DOHH2 (cell line): ENCODE measurements around the gene APLP2.

Source experiments
- H3F3A ChIP-seq: fragments of 200-600 bp; sonication (generic), shearing (Covaris generic); 2 replicates; pipeline ENCODE4 v1.6.0; 2016; ENCODE audit warnings: antibody characterized with exemption, mild to moderate bottlenecking; ENCODE audit not compliant: control insufficient read depth, insufficient read depth
- H3K27ac ChIP-seq: fragments of 200-600 bp; sonication (generic); 2 replicates; pipeline ENCODE4 v1.5.1; 2014; ENCODE audit warnings: low read depth, mild to moderate bottlenecking, low read length, moderate library complexity
- H3K27me3 ChIP-seq: fragments of 200-600 bp; sonication (generic); 2 replicates; pipeline ENCODE4 v1.6.1; 2014; ENCODE audit warnings: mild to moderate bottlenecking, low read length, mixed read lengths; ENCODE audit not compliant: control insufficient read depth
- H3K36me3 ChIP-seq: fragments of 200-600 bp; sonication (generic); 2 replicates; pipeline ENCODE4 v1.6.1; 2014; ENCODE audit warnings: mild to moderate bottlenecking, low read length, moderate library complexity, mixed read lengths; ENCODE audit not compliant: control insufficient read depth
- H3K4me1 ChIP-seq: fragments of 200-600 bp; sonication (generic); 2 replicates; pipeline ENCODE4 v1.6.1; 2014; ENCODE audit warnings: mild to moderate bottlenecking, low read length, mixed read lengths; ENCODE audit not compliant: control insufficient read depth
- H3K4me2 ChIP-seq: fragments of 200-600 bp; sonication (generic); 2 replicates; pipeline ENCODE4 v1.6.0; 2014; ENCODE audit warnings: mild to moderate bottlenecking, low read length, moderate library complexity
- H3K4me3 ChIP-seq: fragments of 200-600 bp; sonication (generic); 2 replicates; pipeline ENCODE4 v1.5.1; 2014; ENCODE audit warnings: mild to moderate bottlenecking, low read length, mixed read lengths
- H3K79me2 ChIP-seq: fragments of 200-600 bp; sonication (generic); 2 replicates; pipeline ENCODE4 v1.6.1; 2014; ENCODE audit warnings: mild to moderate bottlenecking, low read length, mixed read lengths; ENCODE audit not compliant: control insufficient read depth
- H3K9me2 ChIP-seq: fragments of 200-600 bp; sonication (generic); replicated peaks from 2 replicates; pipeline ENCODE4 v1.6.1; 2014; ENCODE audit warnings: mild to moderate bottlenecking, low read length, mixed read lengths; ENCODE audit not compliant: control insufficient read depth
- H3K9me3 ChIP-seq: fragments of 200-600 bp; sonication (generic); 2 replicates; pipeline ENCODE4 v1.6.1; 2014; ENCODE audit warnings: antibody characterized with exemption, low read length, mixed read lengths; ENCODE audit not compliant: control insufficient read depth, insufficient read depth
- H4K20me1 ChIP-seq: fragments of 200-600 bp; sonication (generic); 2 replicates; pipeline ENCODE4 v1.6.0; 2014; ENCODE audit warnings: low read depth, mild to moderate bottlenecking, antibody characterized with exemption, low read length, moderate library complexity; ENCODE audit not compliant: control insufficient read depth, insufficient read depth
- EZH2phosphoT487 ChIP-seq: fragments of 200-600 bp; sonication (generic); IDR thresholded peaks from 2 replicates; pipeline ENCODE4 v1.6.1; 2017; ENCODE audit warnings: borderline replicate concordance, mild to moderate bottlenecking, antibody characterized with exemption, low read length, moderate library complexity, mixed read lengths
- TF ChIP-seq, protein P1 (sequence below): fragments of 200-600 bp; sonication (generic); IDR thresholded peaks from one replicate; pipeline ENCODE4 v1.5.1; 2014; ENCODE audit warnings: antibody characterized with exemption, mild to moderate bottlenecking, low read depth, low read length; ENCODE audit not compliant: poor library complexity, severe bottlenecking

The APLP2 gene

DNA sequence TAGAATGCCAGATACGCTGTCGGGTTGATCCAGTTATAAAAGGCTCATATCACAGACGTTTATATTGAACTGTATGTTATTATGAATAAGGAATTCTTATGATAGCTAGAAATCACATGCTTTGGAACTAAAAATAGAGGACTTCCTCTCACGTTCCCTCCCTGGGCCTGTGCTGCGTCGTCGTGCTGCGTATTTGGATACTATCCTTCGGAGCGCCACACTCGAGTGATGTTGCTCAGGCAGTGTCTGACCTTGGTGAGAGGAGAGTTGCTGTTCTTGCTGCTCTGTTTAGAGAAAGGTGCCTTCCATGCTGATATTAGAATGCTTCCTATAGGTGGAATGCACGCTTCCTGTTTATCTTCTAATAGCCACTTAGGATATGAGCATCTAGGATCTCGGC is 69.7 kb downstream of the APLP2 start:
- Histone ChIP-seq H4K20me1 (no peaks in the 10 kb centered on the region), H3K27ac (no peak overlapping the region), H3K4me1 (no peaks in the 10 kb centered on the region), H3K36me3 (peaks cover 94% of the 10 kb centered on the region), H3K9me3 (no peaks in the 10 kb centered on the region), H3K79me2 (no peaks in the 10 kb centered on the region; the same call in 1 of the 2 replicates), H3K27me3 (no peaks in the 10 kb centered on the region), H3K4me2 (no peak overlapping the region), H3K4me3 (no peak overlapping the region), H3K9me2 (no peaks in the 10 kb centered on the region), H3F3A (0 out of 2 replicates have a peak, but pooled peaks cover 5% of the 10 kb centered on the region)
- TF ChIP-seq EZH2phosphoT487: no peak
- TF ChIP-seq, protein P1, sequence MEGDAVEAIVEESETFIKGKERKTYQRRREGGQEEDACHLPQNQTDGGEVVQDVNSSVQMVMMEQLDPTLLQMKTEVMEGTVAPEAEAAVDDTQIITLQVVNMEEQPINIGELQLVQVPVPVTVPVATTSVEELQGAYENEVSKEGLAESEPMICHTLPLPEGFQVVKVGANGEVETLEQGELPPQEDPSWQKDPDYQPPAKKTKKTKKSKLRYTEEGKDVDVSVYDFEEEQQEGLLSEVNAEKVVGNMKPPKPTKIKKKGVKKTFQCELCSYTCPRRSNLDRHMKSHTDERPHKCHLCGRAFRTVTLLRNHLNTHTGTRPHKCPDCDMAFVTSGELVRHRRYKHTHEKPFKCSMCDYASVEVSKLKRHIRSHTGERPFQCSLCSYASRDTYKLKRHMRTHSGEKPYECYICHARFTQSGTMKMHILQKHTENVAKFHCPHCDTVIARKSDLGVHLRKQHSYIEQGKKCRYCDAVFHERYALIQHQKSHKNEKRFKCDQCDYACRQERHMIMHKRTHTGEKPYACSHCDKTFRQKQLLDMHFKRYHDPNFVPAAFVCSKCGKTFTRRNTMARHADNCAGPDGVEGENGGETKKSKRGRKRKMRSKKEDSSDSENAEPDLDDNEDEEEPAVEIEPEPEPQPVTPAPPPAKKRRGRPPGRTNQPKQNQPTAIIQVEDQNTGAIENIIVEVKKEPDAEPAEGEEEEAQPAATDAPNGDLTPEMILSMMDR: no peak

DNA sequence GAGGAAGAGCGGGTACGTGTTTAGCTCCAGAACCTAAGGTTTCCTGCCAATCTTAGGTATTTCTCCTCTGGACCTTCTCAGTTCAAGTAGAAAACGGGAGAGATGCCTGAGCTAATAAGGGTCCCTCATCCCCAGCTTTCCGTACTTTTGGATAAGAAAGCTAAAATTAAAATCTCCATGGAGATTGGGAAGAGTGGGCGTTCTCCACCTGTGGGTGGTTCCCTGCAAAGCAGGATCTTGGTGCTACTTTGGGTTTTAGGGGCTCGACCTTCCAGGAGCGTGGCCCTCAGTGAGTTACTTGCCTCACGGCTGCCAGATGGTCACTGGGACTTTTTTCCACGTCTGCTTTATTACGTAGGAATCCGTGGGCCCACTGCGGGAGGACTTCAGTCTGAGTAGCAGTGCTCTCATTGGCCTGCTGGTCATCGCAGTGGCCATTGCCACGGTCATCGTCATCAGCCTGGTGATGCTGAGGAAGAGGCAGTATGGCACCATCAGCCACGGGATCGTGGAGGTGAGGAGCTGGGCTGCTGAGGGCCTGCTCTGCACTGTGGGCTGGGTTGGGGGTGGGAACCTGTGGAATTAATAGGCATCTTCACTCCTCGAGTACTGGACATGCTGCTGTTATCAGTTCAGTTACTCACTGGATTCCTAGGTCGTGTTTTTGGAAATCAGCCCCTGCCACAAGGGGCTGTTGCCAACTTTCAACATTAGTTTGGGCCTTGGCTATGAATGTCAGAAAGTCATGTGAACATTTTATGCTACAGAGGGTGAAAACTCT is 72.1 kb downstream of the APLP2 start:
- 0 out of 2 replicates have a peak, but pooled peaks cover 5% of the 10 kb centered on the region for H3F3A ChIP-seq
- H3K27me3 ChIP-seq: no peaks in the 10 kb centered on the region
- no peak overlapping the region for H3K27ac ChIP-seq
- TF ChIP-seq, protein P1: no peak
- TF ChIP-seq EZH2phosphoT487: no peak
- H3K4me2 ChIP-seq: no peak overlapping the region
- no peaks in the 10 kb centered on the region; the same call in 1 of the 2 replicates for H3K79me2 ChIP-seq
- H4K20me1 ChIP-seq: no peaks in the 10 kb centered on the region
- H3K9me3 ChIP-seq: no peaks in the 10 kb centered on the region
- peaks cover 90% of the 10 kb centered on the region for H3K36me3 ChIP-seq
- no peak overlapping the region for H3K4me3 ChIP-seq
- no peaks in the 10 kb centered on the region for H3K9me2 ChIP-seq
- peaks cover 8% of the 10 kb centered on the region for H3K4me1 ChIP-seq

DNA sequence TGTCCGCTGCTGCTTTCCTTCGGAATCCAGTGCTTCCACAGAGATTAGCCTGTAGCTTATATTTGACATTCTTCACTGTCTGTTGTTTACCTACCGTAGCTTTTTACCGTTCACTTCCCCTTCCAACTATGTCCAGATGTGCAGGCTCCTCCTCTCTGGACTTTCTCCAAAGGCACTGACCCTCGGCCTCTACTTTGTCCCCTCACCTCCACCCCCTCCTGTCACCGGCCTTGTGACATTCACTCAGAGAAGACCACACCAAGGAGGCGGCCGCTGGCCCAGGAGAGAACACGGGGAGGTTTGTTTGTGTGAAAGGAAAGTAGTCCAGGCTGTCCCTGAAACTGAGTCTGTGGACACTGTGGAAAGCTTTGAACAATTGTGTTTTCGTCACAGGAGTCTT is 74.4 kb downstream of the APLP2 start:
- H3K79me2 ChIP-seq: no peaks in the 10 kb centered on the region; the same call in 1 of the 2 replicates
- 0 out of 2 replicates have a peak, but pooled peaks cover 5% of the 10 kb centered on the region for H3F3A ChIP-seq
- no peak overlapping the region for H3K4me2 ChIP-seq
- no peaks in the 10 kb centered on the region for H4K20me1 ChIP-seq
- H3K27ac ChIP-seq: no peak overlapping the region
- TF ChIP-seq, protein P1: no peak
- TF ChIP-seq EZH2phosphoT487: no peak
- H3K27me3 ChIP-seq: no peaks in the 10 kb centered on the region
- no peak overlapping the region for H3K4me3 ChIP-seq
- peaks cover 11% of the 10 kb centered on the region for H3K4me1 ChIP-seq
- peaks cover 76% of the 10 kb centered on the region for H3K36me3 ChIP-seq
- no peaks in the 10 kb centered on the region for H3K9me3 ChIP-seq
- no peaks in the 10 kb centered on the region for H3K9me2 ChIP-seq
